GM19328 (cell line): Measurements from ENCODE around the gene TGFB1.
"Not testable (repeated sequence)": the region's sequence is repeated elsewhere in the genome, so short reads cannot be mapped to it uniquely, and the experiment has no call there.

Experiments
- ATAC-seq: cut with Tn5 transposase; IDR thresholded peaks from one replicate; pipeline ENCODE4 v1.9.1; 2021; ENCODE audit warnings: mild to moderate bottlenecking, moderate library complexity; ENCODE audit not compliant: unreplicated experiment

The TGFB1 gene

DNA sequence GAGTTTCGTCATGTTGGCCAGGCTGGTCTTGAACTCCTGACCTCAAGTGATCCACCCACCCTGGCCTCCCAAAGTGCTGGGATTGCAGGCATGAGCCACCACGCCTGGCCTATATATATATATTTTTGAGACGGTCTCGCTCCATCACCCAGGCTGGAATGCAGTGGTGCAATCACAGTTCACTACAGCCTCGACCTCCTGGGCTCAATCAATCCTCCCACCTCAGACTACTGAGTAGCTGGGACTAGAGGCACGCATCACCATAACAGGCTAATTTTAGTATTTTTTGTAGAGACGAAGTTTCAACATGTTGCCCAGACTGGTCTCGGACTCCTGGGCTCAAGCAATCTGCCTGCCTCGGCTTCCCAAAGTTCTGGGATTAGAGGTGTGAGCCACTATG is 6.8 kb downstream of the TGFB1 start:
- ATAC-seq: not testable (repeated sequence)

- ATAC-seq: no peak
Measured at GRCh38 chr19:41344162-41344561, 9.6 kb downstream of the TGFB1 start.

- no peak for ATAC-seq
Measured at GRCh38 chr19:41341669-41342490, 11.8 kb downstream of the TGFB1 start.

DNA sequence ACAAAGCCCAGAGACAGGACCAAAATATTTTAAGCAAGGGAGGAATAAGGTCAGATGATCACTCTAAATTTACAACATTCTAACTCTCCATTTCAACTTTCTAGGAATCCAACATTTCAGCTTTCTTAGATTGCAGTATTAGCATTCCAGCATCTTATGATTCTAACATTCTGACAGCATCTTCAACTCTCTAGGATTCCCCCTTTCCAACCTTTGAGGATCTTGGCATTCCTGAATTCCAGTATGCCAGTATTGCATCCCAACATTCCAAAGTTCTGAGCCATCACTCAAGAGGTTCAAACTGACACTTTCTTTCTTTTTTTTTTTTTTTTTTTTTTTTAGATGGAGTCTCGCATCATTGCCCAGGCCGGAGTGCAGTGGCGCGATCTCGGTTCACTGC is 13.8 kb downstream of the TGFB1 start:
- no peak for ATAC-seq

DNA sequence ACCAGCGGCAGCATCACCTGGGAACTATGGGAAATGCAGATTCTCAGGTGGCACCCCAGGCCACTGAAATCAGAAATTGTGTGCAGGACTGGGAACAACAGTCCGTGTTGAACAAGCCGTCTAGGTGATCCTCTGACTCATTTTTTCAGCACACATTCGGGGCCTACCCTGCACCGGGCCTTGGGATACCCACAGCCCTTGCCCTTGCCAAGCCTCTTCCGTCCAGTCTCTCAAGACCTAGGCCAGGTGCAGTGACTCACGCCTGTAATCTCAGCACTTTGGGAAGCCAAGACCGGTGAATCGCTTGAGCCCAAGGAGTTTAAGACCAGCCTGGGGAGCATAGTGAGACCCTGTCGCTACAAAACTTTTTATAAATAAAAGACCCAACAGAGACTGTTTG is 18.3 kb downstream of the TGFB1 start:
- no peak for ATAC-seq

DNA sequence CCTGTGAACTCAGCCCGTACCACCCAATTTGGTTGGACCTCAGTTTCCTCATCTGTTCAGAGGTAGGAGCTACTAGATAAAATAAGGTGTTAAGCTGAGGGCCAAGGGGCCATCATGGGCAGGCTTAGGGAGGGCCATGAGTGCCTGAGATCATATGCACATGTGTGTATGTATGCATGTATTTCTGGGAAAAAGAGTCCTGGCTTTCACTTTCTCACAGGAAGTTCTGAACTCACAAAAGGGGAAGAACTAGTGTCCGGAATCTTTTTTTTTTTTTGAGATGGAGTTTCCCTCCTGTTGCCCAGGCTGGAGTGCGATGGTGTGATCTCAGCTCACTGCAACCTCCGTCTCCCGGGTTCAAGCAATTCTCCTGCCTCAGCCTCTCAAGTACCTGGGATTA is 18.9 kb downstream of the TGFB1 start:
- no peak for ATAC-seq

DNA sequence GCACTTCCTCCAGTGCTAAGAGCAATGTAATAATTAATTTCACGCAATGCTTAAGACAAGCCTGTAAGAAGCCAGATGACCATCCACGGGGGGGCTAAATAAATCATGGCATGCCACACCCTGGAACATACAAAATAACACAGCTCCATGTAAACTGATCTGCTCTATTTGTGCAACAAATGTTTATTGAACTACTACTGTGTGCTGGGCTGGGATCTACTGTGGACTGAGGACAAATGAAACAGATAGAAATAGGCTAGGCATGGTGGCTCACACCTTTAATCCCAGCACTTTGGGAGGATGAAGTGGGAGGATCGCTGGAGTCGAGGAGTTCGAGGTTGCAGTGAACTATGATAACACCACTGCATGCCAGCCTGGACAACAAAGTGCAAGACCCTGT is 21.3 kb downstream of the TGFB1 start:
- no peak for ATAC-seq

GRCh38 chr19:41332000-41332399 is 21.7 kb downstream of the TGFB1 start:
- no peak for ATAC-seq

DNA sequence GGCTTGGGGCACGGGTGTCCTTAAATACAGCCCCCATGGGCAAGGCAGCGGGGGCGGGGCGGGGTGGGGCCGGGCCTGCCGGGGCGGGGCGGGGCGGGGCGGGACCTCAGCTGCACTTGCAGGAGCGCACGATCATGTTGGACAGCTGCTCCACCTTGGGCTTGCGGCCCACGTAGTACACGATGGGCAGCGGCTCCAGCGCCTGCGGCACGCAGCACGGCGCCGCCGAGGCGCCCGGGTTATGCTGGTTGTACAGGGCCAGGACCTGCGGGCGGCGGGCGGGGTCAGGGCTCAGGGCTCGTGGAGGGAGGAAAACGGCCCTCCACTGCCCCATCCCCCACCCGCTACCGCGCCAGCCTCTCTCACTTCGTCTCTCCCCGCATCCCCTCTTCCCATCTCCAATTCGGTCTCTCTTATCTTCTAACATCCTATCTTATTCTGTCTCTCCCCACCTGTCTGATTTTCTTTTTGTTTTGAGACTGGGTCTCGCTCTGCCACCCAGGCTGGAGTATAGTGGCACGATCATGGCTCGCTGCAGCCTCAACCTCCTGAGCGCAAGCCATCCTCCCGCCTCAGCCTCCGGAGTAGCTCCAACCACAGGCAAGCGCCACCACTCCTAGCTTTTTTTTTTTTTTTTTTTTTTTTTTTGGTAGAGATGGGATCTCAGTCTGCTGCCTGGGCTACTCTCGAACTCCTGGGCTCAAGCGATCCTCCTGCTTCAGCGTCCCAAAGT is 22.6 kb downstream of the TGFB1 start:
- ATAC-seq: no peak

- no peak for ATAC-seq
Measured at GRCh38 chr19:41330481-41330880, 23.2 kb downstream of the TGFB1 start.

- no peak for ATAC-seq
Measured at GRCh38 chr19:41328842-41329225, 24.9 kb downstream of the TGFB1 start.

- ATAC-seq: no peak
Measured at GRCh38 chr19:41328157-41328841, 25.4 kb downstream of the TGFB1 start.

GRCh38 chr19:41327576-41328156 is 26.1 kb downstream of the TGFB1 start:
- peak; percentile 53 for ATAC-seq

DNA sequence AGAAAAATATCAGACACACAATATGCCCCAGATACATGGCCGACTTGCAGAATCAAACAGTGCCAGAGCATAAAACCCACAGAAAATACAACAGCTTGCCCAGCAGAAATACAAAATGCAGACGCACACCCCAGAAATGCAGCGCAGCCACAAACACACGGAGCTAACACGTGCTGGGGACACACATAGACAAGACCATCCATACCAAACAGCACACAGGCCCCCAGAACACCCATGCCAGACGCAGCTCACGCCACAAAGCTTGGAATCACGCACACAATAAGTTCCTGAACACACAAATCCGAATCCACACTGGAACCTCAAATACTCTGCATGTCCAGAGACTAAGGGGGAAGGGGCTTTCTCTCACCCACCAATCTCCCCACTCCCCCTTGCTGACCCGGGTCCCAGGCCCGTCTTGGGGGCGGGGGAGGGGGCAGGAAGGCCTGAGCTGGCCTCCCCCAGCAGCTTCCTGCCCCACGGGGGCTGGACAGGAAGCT is 26.6 kb downstream of the TGFB1 start:
- ATAC-seq: no peak

DNA sequence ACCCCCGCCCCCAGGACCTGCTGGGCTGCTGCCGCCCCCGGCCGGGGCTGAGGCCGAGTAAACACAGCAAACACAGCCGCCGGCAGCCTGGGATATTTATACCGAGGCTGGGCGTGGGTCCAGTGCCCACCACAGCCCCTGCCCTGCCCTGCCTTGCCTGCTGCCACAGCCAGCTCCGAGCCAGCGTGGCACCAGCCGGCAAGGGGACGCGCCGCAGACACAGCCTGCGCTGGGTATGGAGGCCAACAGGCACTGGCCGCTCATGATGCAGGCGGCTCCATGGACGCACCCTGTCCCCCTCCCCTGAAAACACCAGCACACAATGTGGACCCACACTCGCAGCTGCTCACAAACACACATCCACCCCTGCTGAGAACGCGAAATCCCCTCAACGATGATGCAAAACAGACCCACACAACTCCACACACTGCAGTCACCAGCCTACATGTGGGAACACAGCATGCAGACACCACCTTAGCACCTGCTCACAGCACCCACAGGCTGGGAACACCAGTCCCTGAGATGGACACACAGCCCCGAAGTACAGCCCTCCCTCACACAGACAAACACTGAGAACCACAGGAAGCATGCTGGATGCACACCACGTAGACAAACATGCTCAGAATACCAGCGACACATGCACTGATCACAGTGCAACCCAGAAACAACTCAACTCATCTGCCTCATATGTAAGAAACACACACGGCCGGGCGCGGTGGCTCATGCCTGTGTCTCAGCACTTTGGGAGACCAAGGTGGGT is 27.6 kb downstream of the TGFB1 start:
- no peak for ATAC-seq

GRCh38 chr19:41325640-41325946 is 28.1 kb downstream of the TGFB1 start:
- no peak for ATAC-seq

DNA sequence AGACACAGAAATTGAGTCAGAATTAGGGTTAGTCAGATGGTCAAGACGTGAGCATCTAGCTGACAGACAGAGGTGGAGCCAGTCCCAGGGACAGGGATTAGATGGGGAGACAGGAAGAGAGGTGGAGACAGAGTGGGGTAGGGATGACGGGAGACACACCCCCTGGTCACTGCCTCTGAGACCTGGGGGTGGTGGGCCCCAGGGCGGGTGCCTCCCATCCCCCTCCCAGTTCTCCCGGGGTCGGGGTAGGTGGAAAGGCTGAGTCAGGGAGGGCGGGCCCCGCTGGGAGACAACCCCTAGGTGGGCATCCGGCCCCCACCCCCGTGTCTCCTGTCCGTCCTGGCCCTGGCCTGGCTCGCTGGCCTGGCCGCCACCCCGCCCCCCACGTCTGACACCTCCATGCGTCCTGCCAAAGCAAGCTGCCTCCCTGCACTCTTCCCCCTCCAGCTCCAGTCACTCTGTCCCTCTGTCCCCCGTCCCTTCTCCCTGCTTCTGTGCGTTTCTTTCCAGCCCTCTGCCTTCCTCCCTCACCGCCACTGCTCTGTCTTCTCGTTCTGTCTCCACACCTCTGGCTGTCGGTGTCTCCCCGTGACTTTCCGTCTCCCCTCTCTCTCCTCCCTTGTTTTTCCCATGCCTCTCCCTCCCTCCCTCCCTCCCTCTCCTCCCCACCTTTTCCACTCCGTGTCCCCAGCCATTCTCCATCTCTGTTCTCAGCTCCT is 28.6 kb downstream of the TGFB1 start:
- no peak for ATAC-seq

- ATAC-seq: no peak
Measured at GRCh38 chr19:41324231-41324702, 29.5 kb downstream of the TGFB1 start.

GRCh38 chr19:41323430-41324125 is 30.1 kb downstream of the TGFB1 start:
- no peak for ATAC-seq
